Central memory CD8-positive, alpha-beta T cell (primary cell): Measurements from ENCODE around the gene DYRK1B.
"Not testable (repeated sequence)": the region's sequence is repeated elsewhere in the genome, so short reads cannot be mapped to it uniquely, and the experiment has no call there.

Source experiments
- ATAC-seq: fragments of 150-1000 bp; cut with Tn5 transposase; replicated peaks from 2 replicates; pipeline ENCODE4 v1.10.0; 2022; ENCODE audit warnings: mild to moderate bottlenecking, moderate FRiP score, moderate number of reproducible peaks; ENCODE audit not compliant: poor library complexity, severe bottlenecking; ENCODE audit errors: extremely low read depth
- DNase-seq, 2 donors: peaks; one replicate each; pipeline ENCODE4 v3.0.0; 2021; ENCODE audit warnings: low spot score in 2 of 2
- H3K27ac Mint-ChIP-seq: one replicate; pipeline ENCODE4 v1.8.0; 2022; ENCODE audit warnings: low read depth, mild to moderate bottlenecking, moderate library complexity, mixed read lengths
- H3K27me3 Mint-ChIP-seq: one replicate; pipeline ENCODE4 v1.8.0; 2022; ENCODE audit warnings: mixed read lengths
- H3K36me3 Mint-ChIP-seq: one replicate; pipeline ENCODE4 v1.8.0; 2022; ENCODE audit warnings: mild to moderate bottlenecking, moderate library complexity, mixed read lengths; ENCODE audit not compliant: insufficient read depth
- H3K4me1 Mint-ChIP-seq: one replicate; pipeline ENCODE4 v1.8.0; 2022; ENCODE audit warnings: mixed read lengths
- H3K4me3 Mint-ChIP-seq: one replicate; pipeline ENCODE4 v1.8.0; 2022; ENCODE audit warnings: mild to moderate bottlenecking, moderate library complexity, mixed read lengths
- H3K9me3 Mint-ChIP-seq: one replicate; pipeline ENCODE4 v1.8.0; 2022; ENCODE audit warnings: mixed read lengths

Gene DYRK1B

DNA sequence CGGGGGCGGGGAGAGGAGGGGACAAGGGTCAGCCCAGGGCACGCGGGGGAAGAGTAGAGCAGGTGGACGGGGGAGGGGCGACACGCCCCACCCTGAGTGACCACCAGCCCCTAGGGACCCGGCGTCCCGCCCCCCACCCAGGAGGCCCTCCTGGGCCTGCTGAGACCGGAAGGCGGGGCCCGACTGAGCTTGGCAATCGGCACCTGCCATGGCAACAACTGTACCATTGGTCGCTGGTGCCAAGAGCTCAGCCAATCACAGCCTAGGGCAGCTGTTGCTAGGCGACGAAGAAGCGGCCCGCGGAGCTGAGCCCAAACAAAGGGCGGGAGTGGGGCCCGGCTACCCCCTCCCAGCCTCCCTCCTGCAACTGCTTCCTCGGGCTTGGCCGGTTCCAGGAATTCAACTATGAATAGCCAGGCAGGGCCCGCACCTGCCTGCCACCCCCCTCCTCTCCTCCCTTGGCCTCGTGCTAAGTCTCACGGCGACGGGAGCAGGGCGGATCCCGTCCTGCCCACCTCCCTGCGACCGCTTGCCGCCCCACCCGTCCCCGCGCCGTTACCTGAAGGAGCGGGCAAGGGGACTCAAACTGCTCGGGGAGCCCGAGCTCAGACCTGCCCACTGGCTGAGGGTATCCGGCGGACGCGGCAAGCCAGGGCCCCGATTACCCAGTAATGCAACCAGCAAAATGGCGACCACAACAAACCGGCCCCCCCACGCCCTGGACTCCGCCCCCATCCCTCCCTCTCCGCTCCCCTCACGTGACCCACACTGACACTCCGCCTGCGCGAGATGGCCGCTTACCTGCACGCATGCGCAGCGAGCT lies at the start of gene DYRK1B:
Gene DYRK1B (minus strand): TSS at position 699 of the 823 bp plus-strand sequence. CDS start 2,295 bp downstream, outside the sequence.
- H3K4me3 Mint-ChIP-seq = peak within 1 kb of the TSS; percentile 70
- H3K27me3 Mint-ChIP-seq = no peaks in the 10 kb centered on the region
- peak; percentile 94 for ATAC-seq
- peak within 1 kb of the TSS; percentile 90 for H3K27ac Mint-ChIP-seq
- peaks cover 45% of the 10 kb centered on the region for H3K36me3 Mint-ChIP-seq
- H3K9me3 Mint-ChIP-seq = no peaks in the 10 kb centered on the region
- DNase-seq = peak; percentile 91 to 96
- peaks cover 38% of the 10 kb centered on the region for H3K4me1 Mint-ChIP-seq

DNA sequence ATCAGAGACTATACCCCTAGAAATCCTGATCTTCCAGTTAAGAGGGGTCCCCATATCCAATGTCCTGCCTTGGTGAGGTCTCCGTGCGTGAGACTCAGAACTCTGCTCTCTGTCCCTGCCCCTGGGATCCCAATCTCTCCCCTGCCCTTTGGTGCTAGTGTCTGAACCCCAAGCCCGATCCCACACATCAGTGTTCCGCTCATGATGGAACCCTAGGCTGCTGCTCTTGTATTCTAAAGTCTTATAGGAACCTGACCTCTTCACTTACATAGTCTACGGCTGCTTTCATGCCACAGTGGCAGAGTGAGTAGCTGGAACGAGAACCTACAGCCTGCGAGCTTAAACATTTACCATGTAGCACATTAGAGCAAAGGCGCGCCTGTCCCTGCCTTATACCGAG lies 48.7 kb upstream of the DYRK1B start:
- H3K36me3 Mint-ChIP-seq, H3K4me1 Mint-ChIP-seq, H3K4me3 Mint-ChIP-seq, ATAC-seq, DNase-seq, H3K27me3 Mint-ChIP-seq, H3K9me3 Mint-ChIP-seq, H3K27ac Mint-ChIP-seq: not testable (repeated sequence)

DNA sequence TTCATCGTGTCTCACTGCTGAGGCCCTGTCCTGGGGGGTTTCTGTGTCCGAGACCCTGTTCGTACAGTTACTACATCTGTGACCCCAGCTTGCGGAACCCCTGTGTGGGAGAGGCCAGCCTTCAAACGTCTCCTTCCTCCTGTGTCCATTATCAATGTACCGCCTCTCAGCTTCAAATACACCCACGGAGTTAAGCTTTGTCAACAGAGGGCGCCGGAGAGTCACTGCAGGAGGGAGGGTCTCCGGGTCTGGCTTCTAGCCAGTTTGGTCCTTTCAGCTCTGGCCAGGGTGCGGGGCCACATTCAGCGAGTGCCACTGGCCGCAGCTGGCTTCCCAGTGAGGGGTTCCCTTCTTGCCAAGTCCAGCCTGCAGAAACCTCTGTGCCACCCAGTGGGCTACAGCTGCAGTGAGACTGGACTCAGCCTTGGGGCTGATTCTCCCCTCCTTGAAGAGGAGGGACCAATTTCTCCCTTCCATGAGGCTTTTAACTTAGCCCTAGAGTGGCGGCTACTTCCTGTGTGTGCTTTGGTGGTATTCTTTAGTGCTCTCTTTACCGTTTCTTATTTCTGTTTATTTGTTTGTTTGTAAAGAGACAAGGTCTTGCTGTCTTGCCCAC lies 47.6 kb upstream of the DYRK1B start:
- ATAC-seq = peak; percentile 67
- not testable (repeated sequence) for H3K36me3 Mint-ChIP-seq, H3K4me1 Mint-ChIP-seq, H3K27ac Mint-ChIP-seq, H3K27me3 Mint-ChIP-seq, H3K4me3 Mint-ChIP-seq, DNase-seq, H3K9me3 Mint-ChIP-seq

DNA sequence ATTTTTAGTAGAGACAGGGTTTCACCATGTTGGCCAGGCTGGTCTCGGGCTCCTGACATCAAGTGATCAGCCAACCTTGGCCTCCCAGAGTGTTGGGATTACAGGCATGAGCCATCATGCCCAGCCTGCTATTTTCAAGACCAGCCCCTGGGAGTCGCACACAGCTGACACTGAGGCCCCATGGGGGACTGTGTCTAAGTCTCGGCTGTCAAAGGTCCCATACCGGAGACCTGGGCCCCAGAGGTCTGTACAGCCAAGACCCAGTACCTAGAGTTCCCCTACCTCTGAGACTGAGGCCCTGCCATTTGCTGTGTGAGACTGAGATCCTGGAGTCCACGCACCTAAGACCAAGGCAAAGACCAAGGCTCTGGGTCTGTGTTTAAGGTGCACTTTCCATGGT lies 46.3 kb upstream of the DYRK1B start:
- H3K27me3 Mint-ChIP-seq, H3K4me3 Mint-ChIP-seq, H3K27ac Mint-ChIP-seq: not testable (repeated sequence)

DNA sequence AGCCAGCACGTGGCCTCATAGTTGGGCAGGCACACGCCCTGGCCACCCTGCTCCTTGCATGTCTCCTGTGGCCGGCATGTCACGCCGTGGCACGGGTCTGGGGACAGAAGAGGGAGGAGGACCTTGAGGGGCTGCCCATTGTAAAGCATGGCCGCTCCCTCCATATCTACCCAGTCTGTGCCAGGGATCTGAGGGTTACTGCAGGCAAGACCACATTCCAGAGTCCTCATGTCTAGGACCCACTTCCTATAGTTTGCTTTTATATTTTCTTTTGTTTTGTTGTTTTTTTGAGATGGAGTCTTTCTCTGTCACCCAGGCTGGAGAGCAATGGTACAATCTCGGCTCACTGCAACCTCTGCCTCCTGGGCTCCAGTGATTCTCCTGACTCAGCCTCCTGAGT lies 45.8 kb upstream of the DYRK1B start:
- not testable (repeated sequence) for H3K9me3 Mint-ChIP-seq, H3K27me3 Mint-ChIP-seq, ATAC-seq, H3K27ac Mint-ChIP-seq, DNase-seq, H3K4me3 Mint-ChIP-seq, H3K4me1 Mint-ChIP-seq, H3K36me3 Mint-ChIP-seq

More for the DNA sequence above, 46.3 kb upstream of the DYRK1B start:
- not testable (repeated sequence) for ATAC-seq, H3K4me1 Mint-ChIP-seq, H3K9me3 Mint-ChIP-seq, DNase-seq, H3K36me3 Mint-ChIP-seq

DNA sequence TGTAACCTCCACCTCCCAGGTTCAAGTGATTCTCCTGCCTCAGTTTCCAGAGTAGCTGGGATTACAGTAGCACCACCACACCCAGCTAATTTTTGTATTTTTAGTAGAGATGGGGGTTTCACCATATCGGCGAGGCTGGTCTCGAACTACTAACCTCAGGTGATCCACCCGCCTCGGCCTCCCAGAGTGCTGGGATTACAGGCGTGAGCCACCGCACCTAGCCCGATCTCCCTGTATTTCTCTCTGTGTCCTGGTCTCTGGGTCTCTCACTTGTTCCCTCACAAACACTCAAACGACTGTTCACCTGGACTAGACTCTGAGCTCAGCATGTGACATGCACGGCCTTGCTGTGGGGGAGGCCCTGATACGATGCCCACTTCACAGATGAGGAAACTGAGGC lies 44.9 kb upstream of the DYRK1B start:
- not testable (repeated sequence) for ATAC-seq, H3K4me1 Mint-ChIP-seq, DNase-seq, H3K9me3 Mint-ChIP-seq, H3K4me3 Mint-ChIP-seq, H3K36me3 Mint-ChIP-seq, H3K27me3 Mint-ChIP-seq
- peak overlapping the region; percentile 9 for H3K27ac Mint-ChIP-seq

DNA sequence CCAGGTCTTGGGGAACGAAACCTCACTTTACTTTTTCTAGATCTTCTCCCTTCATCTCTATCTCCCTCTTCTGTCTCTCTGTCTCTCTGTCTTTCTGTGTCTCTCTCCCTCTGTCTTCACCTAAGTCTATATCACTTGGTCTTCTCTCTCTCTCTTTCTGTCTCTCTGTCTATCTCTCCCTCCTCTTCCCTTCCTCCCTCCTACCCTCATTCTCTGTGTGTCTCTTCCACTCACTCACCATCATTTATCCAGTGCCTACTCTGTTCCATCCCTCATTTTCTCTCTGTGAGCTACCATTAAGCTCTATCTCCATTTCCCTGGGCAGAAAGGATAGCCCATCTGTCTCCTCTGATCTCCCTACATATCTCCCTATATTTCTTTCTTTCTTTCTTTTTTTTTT lies 44.4 kb upstream of the DYRK1B start:
- DNase-seq = no peak
- no peaks in the 10 kb centered on the region for H3K4me1 Mint-ChIP-seq
- no peaks in the 10 kb centered on the region for H3K27me3 Mint-ChIP-seq
- no peak for ATAC-seq
- no peaks in the 10 kb centered on the region for H3K9me3 Mint-ChIP-seq
- H3K36me3 Mint-ChIP-seq = peaks cover 9% of the 10 kb centered on the region
- H3K27ac Mint-ChIP-seq = peak overlapping the region; percentile 9
- no peak overlapping the region for H3K4me3 Mint-ChIP-seq

DNA sequence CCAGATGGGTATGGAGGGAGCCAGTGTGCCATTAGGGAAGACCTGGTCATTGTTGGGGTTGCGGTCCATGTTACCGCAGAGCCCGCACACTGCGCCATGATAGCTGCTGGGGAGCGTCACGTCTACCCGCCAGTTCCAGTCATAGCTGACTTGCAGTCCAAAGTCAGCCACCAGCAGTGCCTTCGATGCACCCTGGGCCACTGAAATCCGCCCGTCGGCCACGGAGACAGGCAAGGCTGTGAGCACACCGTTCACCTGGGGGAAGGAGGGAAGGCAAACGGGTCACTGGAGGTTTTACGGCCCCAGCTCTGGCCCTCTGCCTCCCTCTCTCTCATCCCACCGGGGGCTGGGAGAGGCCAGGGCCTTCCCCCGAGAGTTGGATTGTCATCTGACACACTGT lies 44.0 kb upstream of the DYRK1B start:
- not testable (repeated sequence) for H3K9me3 Mint-ChIP-seq, ATAC-seq, H3K36me3 Mint-ChIP-seq, DNase-seq, H3K4me1 Mint-ChIP-seq, H3K27me3 Mint-ChIP-seq, H3K4me3 Mint-ChIP-seq
- peak overlapping the region; percentile 9 for H3K27ac Mint-ChIP-seq

DNA sequence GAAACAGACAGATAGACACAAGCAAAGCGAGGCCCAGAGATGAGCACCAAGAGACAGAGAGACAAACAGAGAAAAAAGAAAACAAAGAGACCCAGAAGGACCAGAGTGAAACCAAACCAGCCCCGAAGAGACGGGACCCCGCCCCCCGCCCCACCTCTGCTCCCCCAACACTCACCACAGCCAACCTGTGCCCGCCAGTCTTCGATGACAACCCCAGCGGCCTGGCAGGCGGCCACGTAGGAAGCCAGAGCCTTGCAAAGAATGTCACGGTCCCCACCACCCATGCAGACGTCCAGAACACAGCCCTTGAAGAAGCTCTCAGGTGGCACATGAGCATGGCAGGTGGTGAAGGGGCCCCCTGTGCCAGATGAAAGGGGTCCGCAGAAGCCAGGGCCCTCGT lies 43.5 kb upstream of the DYRK1B start:
- not testable (repeated sequence) for H3K9me3 Mint-ChIP-seq, H3K27ac Mint-ChIP-seq, H3K27me3 Mint-ChIP-seq, H3K36me3 Mint-ChIP-seq, H3K4me1 Mint-ChIP-seq, DNase-seq, ATAC-seq, H3K4me3 Mint-ChIP-seq

DNA sequence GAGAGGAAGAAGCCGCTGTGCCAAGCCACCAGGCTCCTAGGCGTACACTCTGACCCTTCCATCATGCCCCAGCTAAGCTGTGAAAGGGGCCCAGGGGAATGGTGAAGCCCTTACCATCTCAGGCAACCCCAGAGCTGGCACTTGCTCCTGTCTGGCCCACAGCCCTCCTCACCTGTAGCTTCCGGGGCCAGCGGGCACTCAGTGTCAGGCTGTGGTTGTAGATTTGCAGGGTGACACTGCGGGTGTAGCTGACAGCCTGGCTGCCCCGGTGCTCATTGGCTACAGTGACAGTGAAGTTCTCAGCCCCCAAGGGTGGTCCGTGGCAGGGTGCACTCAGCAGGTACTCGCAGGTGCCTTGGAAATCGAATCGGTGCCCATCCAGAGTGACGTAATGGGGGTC lies 42.5 kb upstream of the DYRK1B start:
- ATAC-seq = peak; percentile 63
- H3K4me1 Mint-ChIP-seq, H3K27ac Mint-ChIP-seq, H3K27me3 Mint-ChIP-seq, DNase-seq, H3K4me3 Mint-ChIP-seq, H3K9me3 Mint-ChIP-seq, H3K36me3 Mint-ChIP-seq: not testable (repeated sequence)

DNA sequence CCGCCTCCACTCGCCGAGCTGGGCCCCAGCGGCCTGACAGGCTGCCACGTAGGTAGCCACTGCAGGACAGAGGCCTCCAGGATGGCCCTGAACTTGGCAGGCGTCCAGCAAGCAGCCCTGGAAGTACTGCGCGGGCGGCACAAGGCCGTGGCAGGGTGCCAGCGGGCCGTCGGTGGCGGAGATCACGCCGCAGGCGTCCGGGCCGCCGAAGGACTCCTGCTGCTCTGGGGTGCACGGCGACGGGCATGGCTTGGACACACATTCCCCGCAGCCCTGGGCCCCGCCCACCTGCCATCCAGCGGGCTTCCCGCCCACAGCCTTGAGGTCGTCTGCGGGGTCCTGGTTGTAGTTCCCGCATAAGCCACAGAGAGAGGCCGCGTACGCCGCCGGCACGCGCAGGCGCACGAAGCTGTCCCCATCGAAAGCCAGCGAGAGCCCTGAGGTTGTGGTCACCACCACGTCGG lies 41.5 kb upstream of the DYRK1B start:
- not testable (repeated sequence) for H3K4me3 Mint-ChIP-seq, ATAC-seq, H3K27ac Mint-ChIP-seq

DNA sequence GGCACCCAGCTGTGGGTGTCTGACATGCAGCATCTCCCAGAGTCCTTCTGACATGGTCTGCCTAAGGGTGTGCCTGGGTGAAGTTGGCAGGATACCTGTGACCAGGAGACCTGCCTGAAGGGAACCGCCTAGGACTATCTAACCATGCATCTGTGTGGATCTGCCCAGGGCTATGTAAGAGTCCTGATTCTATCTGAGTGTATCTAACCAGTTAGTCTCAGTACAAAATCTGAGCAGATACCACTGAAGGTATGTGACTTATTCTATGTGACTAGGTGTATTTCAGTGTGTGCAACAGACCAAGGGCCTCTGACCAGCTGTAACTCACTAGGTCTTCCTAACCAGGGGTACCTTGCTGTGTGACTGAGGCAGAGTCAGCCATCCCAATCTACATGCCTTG lies 40.4 kb upstream of the DYRK1B start:
- Mint-ChIP-seq H3K36me3 (peaks cover 15% of the 10 kb centered on the region), H3K27me3 (no peaks in the 10 kb centered on the region), H3K4me1 (no peaks in the 10 kb centered on the region), H3K9me3 (no peaks in the 10 kb centered on the region), H3K4me3 (no peak overlapping the region), H3K27ac (no peak overlapping the region)
- ATAC-seq (no peak), DNase-seq (no peak)

More for the DNA sequence above, 41.5 kb upstream of the DYRK1B start:
- H3K9me3 Mint-ChIP-seq, H3K27me3 Mint-ChIP-seq, H3K4me1 Mint-ChIP-seq, DNase-seq: not testable (repeated sequence)
- peaks cover 10% of the 10 kb centered on the region for H3K36me3 Mint-ChIP-seq

DNA sequence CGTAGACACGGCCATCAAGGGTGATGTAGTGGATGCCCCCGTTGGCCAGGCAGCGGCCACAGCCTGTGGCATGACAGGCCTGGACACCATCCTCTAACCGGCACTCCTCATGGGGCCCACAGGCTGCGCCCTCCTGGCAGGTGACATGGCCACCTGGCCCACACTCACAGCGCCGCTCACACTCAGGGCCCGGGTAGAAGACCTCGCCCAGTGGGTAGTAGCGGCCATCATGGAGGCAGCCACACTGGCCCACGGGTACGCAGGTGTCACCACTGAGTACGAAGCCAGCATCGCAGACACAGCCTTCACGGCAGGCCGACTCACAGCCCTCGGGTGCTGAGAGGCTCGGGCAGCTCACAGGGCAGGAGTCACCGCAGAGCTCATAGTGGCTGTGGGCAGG lies 39.4 kb upstream of the DYRK1B start:
- Mint-ChIP-seq H3K36me3 (peaks cover 19% of the 10 kb centered on the region), H3K27me3 (no peaks in the 10 kb centered on the region), H3K4me1 (no peaks in the 10 kb centered on the region), H3K4me3 (no peak overlapping the region), H3K9me3 (no peaks in the 10 kb centered on the region), H3K27ac (no peak overlapping the region)
- no peak for ATAC-seq
- no peak for DNase-seq
